ENCODE measurements around the gene IDI1. TPM values are rescaled to one million over a fixed set of nuclear protein-coding genes. Genes with fewer than 3 reads are reported as not detected.

The IDI1 gene
- total RNA-seq, 1 experiment from 2014 or later = 44.7 TPM

GRCh38 chr10:1041514-1041913, 7.4 kb downstream of the IDI1 start:
- DNase-seq = no peak
- Mint-ChIP-seq H3K27ac (0 out of 7 replicates have a peak overlapping the region, but pooled peaks of 1 of the 3 experiments have one; percentile 32), H3K4me3 (no peak overlapping the region), H3K27me3 (ENCODE audit: low read depth) (no peaks in the 10 kb centered on the region), H3K36me3 (ENCODE audit: insufficient read depth in 1 of 3, low read depth in 3 of 3) (peaks cover 24 to 58% (median 50%) of the 10 kb centered on the region in 3 experiments; a peak in 6 of 7 replicates), H3K9me3 (no peaks in the 10 kb centered on the region; a peak in 2 of 5 replicates), H3K4me1 (peaks cover 13 to 16% of the 10 kb centered on the region in 2 experiments)
- Histone ChIP-seq H2BK5ac (ENCODE audit: insufficient read length, low read length) (no peak overlapping the region), H4K5ac (ENCODE audit: insufficient read length, low read depth, low read length) (no peak overlapping the region), H3K23ac (ENCODE audit: insufficient read length, low read depth, low read length) (no peak overlapping the region), H4K20me1 (ENCODE audit: control insufficient read depth, insufficient read depth, insufficient read length) (no peaks in the 10 kb centered on the region), H2BK120ac (ENCODE audit: low read depth, low read length, poor library complexity, severe bottlenecking) (no peak overlapping the region), H2BK20ac (ENCODE audit: low read depth, low read length, poor library complexity, severe bottlenecking) (no peak overlapping the region), H2BK12ac (ENCODE audit: insufficient read length, low read depth, low read length) (no peak overlapping the region), H3K27ac (ENCODE audit: insufficient read length, low read depth, low read length) (no peak overlapping the region), H2AFZ (ENCODE audit: low read length) (no peak overlapping the region), H3K4me2 (ENCODE audit: insufficient read depth, insufficient read length, low read length) (no peak overlapping the region), H3K14ac (ENCODE audit: insufficient read depth, low read length) (no peak overlapping the region), H3K18ac (ENCODE audit: insufficient read length, low read depth, low read length) (no peak overlapping the region), H3K4ac (ENCODE audit: low read depth, low read length) (no peak overlapping the region), H3K9me3 (ENCODE audit: control insufficient read depth, low read depth, low read length) (no peaks in the 10 kb centered on the region), H3K79me2 (ENCODE audit: insufficient read depth, low read length) (peaks cover 17% of the 10 kb centered on the region), H4K91ac (ENCODE audit: insufficient read length, low read depth, low read length) (no peak overlapping the region), H2AK5ac (ENCODE audit: insufficient read length, low read length) (no peak overlapping the region), H3K27me3 (ENCODE audit: insufficient read depth, low read length) (no peaks in the 10 kb centered on the region), H3K4me1 (ENCODE audit: insufficient read depth, low read length) (no peaks in the 10 kb centered on the region; the same call in 1 of the 2 replicates), H3K56ac (ENCODE audit: insufficient read length, low read depth, low read length) (no peak overlapping the region), H2BK15ac (ENCODE audit: low read depth, low read length) (no peak overlapping the region), H3K23me2 (ENCODE audit: insufficient read length, low read depth, low read length, poor library complexity, severe bottlenecking) (no peaks in the 10 kb centered on the region), H3T11ph (ENCODE audit: low read length) (no peak overlapping the region), H3K9ac (ENCODE audit: extremely low read depth, insufficient read length, low read length) (no peak overlapping the region), H3K79me1 (ENCODE audit: insufficient read depth, low read depth, low read length, poor library complexity, severe bottlenecking) (no peaks in the 10 kb centered on the region), H4K8ac (replicated peaks; ENCODE audit: insufficient read length, low read depth, low read length) (no peak overlapping the region)
- TF ChIP-seq, protein P1, sequence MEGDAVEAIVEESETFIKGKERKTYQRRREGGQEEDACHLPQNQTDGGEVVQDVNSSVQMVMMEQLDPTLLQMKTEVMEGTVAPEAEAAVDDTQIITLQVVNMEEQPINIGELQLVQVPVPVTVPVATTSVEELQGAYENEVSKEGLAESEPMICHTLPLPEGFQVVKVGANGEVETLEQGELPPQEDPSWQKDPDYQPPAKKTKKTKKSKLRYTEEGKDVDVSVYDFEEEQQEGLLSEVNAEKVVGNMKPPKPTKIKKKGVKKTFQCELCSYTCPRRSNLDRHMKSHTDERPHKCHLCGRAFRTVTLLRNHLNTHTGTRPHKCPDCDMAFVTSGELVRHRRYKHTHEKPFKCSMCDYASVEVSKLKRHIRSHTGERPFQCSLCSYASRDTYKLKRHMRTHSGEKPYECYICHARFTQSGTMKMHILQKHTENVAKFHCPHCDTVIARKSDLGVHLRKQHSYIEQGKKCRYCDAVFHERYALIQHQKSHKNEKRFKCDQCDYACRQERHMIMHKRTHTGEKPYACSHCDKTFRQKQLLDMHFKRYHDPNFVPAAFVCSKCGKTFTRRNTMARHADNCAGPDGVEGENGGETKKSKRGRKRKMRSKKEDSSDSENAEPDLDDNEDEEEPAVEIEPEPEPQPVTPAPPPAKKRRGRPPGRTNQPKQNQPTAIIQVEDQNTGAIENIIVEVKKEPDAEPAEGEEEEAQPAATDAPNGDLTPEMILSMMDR (conservative IDR thresholded peaks at IDR 0.05) = no peak
- no CpG with 5 or more reads among the region's 9 CpGs for WGBS (ENCODE audit: extremely low coverage, insufficient read length, low lambda C conversion rate)

All from H9 (cell line).